D341Med (cell line): ENCODE results near the gene CENPP.

Experiments used
- DNase-seq: peaks from one replicate; pipeline ENCODE4 v3.0.0; 2012; ENCODE audit warnings: low spot score

The CENPP gene

DNA sequence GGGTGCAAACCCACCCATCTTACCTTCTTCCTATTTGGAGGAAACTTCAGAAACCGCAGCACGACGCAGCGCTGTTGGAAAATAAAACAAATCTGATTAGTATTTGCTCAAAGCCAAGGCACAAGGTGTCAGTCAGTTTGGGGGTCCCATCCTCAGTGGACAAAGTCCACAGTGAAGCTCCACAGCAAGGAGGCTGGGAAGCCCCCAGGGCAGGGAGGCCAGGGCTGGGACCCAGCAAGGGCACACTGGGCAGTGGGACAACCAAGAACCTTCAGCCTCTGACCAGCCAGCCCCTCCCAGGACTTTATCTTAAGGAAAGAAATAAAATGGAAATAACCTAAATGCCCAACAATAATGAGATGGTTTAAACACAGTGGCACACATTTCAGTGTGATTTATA lies 332.9 kb downstream of the CENPP start:
- DNase-seq: no peak

DNA sequence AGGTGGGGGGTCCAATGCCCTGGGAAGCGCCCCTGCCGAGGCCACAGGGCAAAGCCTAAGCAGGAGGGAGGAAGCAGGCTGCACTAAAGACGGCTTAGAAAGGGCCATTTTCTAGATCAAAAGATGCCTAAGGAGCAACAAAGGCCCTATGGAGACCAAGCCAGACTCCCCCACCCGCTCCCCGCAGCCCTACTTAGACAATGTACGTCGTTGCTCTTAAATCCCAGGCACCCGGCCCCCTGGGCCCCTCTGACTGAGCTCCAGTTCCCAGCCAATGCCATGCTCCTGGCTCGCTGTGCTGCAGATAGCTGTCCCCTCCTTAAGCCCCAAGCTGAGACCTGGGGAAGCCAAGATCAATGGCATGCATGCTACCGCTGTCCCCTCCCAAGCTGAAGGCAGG lies 333.8 kb downstream of the CENPP start:
- DNase-seq: no peak

DNA sequence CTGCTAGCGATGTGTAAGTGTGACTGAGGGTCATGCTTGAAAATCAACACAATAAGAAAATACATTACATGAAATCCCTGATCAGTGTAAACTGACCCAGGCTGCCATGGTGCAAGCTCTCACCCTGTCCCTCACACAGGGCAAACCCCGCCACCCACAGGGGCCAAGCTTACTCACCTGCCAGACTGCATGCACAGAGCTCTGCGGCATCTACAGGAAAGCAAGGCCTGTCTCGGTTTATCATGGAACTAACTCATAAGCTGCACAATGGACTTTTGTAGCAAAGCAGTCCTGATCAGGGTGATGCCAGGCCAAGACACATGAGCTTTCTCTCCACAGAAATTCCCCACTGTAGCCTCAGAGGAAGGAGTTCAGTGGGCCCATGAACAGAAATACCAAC lies 334.5 kb downstream of the CENPP start:
- no peak for DNase-seq

DNA sequence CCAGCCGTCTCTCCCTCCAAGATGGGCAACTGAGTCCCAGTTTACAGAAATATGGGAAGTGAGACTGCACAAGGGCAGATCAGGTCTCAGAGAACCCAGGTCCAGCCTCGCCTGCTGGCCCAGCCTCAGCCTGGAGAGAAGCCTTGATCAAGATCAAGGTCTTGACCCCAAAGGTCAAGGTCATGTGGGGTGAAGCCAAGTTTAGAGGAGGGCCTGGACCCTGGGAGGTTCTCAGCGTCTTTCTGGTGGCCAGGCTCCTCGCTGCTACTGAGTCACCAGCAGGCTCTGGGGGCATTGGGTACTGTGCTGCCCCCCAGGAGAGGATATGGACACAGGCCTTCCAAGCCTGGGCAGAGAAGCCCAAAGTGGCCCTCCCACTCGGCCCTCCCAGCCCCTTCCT lies 335.4 kb downstream of the CENPP start:
- no peak for DNase-seq

DNA sequence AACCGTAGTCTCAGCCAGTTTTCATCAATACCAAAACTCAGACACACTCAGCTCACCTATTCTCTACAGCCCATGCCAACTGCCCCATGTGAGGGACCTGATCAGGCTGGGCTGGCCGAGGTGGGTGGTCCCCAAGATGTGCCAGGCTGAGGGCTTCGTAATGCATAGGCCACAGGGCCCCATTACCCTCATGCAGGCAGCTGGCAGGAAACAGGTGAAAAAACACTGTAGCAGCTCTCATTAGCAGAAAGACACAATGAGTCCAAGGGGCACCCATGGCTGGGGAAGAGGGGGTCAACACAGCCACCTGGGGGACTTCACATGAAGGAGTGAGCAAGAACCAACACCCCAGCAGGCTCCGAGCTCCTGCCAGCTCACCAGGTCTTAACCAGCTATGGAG lies 336.0 kb downstream of the CENPP start:
- DNase-seq: no peak

DNA sequence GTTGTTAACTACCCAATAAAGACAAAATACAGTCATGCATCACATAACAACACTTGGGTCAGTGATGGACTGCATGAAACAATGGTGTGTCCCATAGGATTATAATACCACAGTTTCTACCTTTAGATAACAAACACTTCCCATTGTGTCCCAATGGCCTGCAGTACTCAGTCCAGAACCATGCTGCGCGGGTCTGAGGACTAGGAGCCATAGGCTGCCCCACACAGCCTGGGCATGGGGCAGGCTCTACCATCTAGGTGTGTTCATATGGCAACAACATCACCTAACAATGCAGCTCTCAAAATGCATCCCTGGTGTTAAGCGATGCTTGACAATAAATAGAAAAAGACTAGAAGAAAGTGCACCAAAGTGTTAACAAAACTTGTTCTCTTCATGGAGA lies 337.4 kb downstream of the CENPP start:
- DNase-seq: no peak

DNA sequence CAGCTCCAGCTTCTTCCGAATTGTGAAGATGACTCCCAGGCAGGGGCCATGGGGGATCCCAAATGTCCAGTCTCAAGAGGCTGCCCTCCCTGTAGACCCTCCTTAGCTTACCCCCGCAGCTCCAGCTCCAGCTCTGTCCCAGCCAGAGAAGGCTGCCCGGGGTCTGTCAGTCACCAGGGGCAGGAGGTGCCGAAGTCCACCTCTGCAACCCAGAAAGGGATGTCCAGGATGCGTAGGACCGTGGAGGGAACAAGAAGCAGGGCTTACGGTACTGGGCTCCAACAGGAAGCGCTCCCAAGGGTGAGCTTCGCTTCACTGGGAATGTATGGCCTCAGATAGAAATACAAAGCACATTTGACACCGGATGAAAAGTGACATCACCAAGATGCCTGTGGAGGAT lies 338.2 kb downstream of the CENPP start:
- no peak for DNase-seq

DNA sequence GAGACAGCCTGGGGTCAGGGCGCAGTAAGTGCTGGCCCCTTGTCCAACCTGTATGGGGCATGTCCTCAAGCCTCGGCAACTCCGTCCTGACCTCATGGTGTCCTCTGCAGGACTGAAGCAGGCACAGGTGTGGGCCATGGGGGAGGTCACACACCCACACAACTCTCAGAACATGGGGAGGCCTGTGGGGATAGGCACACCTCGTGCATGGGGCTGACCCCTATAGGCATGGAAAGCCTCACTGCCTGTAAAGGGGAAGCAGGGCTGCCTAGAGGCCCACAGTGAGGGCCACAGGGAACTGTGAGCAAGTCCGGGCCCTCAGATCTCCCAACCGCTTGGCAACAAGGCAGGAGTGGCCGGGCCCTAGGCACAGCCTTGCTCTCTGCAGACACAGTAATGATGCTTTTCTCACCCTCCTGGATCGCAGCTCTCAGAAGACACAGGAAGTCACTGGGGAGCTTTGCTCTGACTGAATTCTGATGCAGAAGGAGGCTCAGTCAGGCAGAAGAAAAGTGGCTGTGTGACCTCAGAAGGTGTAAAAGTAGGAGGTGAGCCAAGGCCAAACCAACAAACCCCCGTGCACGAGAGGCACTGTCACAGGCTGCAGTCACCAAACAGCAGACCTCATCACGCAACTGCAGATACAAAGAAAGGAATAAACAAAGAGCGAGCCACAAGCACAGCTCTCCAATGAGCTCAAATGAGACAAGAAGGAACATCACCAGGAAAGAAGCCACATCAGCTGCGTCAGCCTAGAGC lies 338.8 kb downstream of the CENPP start:
- DNase-seq: no peak

DNA sequence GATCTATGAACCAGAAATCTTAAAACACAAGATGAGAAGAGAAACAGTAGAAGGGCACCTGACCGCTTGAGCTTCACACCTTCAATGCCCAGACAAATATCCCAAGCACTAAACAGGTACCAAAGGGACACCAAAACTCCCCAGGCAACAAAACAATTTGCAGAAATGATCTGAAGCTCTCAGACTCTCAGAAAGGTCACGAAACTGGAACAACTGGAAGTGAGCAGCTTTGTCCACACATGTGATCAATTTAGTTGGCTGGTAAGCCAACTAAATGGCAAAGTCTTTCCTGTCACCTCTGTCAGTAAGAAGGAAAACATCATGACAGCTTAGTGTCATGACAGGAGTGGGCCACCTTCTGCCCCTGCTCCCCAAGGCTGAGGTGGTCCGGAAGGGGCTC lies 340.1 kb downstream of the CENPP start:
- DNase-seq: no peak

DNA sequence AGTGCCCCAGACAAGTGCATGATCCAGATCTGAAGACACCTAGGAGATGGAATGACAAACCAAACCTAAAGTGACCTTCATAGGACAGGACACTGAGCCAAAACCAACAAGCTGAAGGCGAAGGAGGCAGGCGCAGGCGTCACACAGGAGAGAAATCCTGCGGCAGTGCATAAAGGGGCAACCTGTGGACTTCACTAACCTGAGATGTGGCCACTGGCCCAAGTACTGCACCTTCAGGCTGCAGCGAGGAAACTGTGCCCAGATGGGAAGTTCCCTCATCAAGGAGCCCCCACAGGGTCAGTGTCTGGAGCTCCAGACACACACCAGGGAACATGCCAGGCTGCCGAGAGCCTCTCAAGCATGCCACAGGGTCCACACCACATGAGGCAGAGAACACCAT lies 340.5 kb downstream of the CENPP start:
- no peak for DNase-seq

DNA sequence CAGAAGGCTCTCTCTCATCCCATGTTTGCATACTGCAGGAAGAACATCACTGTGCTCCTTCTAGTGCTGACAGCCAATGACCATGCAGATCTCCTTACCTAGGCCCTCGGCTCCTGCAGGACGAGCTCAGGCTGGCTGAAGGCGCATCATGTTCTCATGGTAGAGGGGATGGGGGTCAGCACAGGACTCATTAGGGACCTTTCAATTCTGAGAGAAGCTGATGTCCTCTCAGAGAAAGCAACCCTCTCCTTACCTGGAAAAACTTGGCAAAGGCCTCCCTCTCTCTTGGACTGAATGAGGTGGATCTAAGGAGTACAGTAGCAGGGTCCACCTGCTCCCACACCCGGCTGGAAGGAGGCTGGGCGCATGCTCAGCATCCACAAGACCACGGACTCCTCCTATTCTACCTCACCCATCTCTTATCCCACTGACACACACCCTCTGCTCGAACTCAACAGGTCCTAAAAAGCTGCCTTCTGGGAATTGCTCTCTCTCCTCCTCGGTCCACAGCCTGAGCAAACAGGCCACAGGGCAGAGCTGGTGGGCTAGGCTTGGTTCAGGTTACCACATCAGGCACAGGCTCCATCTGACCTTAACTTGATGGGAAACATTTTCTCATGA lies 341.3 kb downstream of the CENPP start:
- DNase-seq: no peak

DNA sequence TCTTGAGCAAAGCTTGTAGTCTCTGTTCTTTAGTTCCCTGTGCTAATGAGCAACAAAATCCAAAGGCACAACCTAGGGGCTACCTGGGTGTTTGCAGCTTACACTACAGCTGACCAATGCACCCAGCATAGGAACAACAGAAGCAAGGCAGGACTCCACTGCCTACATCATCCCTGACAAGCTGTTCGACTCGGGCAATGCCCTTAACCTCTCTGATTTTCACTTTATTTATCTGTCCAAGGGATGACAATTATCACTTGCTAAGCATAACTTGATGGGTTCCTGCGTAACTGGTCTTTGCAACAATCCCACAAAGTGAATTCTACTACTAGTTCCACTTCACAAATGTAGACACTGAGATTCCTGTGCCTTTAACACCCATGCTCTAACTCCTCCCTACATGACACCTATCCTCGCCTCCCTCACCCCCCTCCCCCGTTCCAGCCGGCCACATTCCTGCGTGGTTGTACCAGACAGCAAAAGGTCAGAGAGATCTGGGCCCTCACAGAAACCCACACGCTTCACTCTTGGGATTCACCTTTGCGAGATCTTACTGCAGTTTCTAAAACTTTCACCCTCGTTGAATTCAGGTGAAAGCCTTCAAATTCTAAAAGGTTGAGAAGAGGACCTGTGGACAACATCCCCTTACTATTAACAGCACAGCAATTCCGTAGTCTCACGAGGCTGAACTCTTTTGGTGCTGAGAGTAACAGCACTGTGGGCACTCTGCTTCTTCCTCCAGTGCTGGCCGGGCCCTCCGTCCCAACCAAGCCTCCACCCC lies 343.2 kb downstream of the CENPP start:
- DNase-seq: no peak

DNA sequence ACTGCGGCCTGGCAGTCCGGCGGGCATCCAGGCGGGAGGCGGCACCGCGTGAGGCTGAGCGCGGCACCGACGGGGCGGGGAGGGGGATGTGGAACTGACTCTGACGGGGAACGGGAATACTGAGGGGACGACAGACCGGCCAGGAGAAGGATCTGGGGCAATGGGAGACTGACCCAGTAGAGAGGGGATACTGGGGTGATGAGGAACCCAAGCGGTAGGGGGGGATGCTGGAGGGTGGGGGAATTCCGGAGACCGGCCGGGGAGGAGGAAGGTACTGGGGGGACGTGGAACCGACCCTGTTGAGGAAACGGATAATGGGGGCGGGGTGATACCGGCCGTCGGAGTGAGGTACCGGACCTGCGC lies 343.8 kb downstream of the CENPP start:
- DNase-seq: peak; percentile 63
